HG03521 (cell line): ENCODE measurements around the gene PLEKHM3.

Experiments
- ATAC-seq: cut with Tn5 transposase; IDR thresholded peaks from one replicate; pipeline ENCODE4 v1.9.1; 2021; ENCODE audit warnings: mild to moderate bottlenecking, moderate library complexity; ENCODE audit not compliant: unreplicated experiment

PLEKHM3 gene, protein sequence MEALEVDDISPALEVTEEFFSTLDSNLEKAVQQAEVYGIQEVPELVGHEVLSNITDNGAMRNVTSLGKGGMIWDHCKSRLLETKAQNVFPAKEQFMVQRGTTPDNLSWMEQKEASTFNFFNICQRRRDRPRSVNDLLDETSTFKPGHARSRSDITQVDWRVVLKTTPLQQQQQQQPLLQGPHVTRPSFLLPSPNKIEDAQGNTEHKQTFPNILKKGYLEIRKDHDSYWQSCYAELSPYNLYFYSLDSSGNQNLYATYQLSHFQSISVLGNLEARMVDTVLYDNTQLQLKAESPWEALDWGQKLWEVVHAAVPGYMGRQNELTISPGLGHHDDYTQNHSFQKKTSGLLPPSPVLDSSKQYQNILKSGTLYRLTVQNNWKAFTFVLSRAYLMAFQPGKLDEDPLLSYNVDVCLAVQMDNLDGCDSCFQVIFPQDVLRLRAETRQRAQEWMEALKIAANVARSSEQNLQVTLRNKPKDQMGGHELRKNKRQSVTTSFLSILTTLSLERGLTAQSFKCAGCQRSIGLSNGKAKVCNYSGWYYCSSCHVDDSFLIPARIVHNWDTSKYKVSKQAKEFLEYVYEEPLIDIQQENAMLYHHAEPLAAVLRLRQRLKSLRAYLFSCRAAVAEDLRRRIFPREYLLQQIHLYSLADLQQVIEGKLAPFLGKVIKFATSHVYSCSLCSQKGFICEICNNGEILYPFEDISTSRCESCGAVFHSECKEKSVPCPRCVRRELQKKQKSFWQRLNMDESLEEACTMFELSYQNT

GRCh38 chr2:208025037-208025813 is at the start of gene PLEKHM3:
Gene PLEKHM3, minus strand, starts transcription at chr2:208025527. Its CDS starts 23,888 bp downstream, at chr2:208001639.
- peak; percentile 94 for ATAC-seq

DNA sequence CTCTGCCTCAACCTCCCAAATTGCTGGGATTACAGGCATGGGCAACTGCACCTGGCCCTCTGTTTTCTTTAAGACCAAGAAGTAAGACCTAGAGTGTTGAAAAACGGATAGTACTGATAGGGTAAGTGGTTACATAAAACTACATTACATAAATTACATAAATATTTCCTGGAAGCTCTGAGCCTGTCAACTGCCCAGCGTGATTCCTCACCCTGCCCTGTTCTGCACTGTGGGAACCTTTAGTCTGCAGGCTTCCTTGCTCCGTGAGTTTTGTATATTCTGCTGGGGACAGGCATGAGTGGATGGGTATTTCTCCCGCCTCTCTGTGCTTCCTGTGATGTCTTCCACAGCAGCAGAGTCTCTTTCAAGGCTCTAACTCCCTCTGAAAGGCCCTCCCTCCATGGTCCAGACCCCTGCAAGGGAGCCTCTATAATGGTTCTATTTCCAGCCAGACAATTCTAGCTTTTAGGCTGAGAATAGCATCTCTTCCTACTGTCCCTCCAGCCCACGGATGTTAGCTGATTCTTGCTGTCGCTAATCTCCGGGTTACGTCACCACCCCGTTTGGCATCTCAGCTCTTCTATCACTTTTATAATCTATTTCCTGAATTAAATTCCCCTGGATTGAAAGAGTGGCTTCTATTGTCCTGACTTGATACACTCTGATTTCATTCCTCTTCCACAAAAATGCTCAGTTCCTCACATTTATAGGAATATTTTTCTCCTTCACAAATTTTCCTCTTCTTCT is 49.5 kb upstream of the PLEKHM3 start:
- no peak for ATAC-seq

DNA sequence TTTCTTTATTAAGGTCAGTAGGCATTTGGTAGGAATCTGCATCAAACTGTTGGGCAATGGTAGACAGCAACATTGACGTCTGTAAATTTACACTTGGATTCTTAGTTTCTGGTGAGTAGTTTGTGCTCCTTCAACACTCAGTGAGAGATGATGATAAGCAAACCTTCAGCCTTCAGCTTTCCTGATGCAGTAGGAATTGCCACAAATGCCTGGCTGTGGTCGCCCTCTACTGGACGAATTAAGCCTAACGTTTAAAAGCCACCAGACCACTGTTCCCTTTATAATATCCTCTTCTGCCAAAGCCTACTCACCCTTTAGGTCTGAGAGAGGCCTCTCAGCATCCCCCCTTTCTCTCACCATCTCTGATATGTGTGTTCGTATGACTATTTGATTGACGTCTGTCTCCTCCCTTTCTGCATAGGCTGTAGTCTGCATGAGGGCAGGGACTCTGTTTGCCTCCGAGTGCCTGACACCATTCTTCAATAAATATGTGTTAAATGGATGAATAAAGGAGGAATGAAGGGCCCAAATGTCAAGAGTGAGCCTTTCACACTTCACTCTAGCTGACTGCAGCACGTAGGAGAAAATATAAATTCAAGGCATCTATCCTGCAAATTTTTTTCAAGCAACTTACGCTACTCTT is 47.0 kb upstream of the PLEKHM3 start:
- peak; percentile 75 for ATAC-seq

GRCh38 chr2:208069186-208069585 is 43.9 kb upstream of the PLEKHM3 start:
- no peak for ATAC-seq

GRCh38 chr2:208066016-208066415 is 40.7 kb upstream of the PLEKHM3 start:
- no peak for ATAC-seq

- no peak for ATAC-seq
Measured at GRCh38 chr2:208065476-208065875, 40.1 kb upstream of the PLEKHM3 start.

DNA sequence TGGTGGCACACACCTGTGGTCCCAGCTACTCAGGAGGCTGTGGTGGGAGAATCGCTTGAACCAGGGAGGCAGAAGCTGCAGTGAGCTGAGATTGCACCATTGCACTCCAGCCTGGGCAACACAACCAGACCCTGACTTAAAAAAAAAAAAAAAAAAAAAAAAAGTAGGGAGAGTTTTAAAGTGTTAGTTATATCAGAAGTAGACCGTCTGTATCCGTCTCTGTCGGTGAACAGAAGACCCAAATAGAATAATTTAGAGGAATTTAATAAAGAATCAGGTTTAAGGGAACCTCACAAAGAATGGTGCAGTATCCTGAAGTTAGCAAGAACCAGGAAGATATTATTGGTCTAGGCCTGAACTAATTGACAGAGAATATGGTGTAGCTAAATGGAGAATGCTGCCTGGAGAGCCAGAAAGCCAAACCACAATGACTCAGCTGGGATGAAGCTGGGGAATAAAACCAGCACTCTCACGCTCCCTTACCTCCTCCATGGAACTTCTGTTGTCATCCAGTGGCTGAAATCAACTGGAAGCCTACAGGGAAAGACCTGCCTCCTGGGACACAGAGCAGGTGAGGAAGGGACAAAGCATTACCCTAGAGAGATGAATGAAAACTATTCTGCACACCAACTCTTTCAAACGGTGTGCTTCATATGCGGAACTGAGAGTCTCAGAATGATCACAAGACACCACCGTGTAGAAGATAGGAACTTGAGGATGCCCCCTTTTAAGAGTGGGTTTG is 39.1 kb upstream of the PLEKHM3 start:
- peak; percentile 87 for ATAC-seq

GRCh38 chr2:208062961-208063360 is 37.6 kb upstream of the PLEKHM3 start:
- no peak for ATAC-seq

GRCh38 chr2:208062113-208062512 is 36.8 kb upstream of the PLEKHM3 start:
- no peak for ATAC-seq

- no peak for ATAC-seq
Measured at GRCh38 chr2:208057108-208057507, 31.8 kb upstream of the PLEKHM3 start.

DNA sequence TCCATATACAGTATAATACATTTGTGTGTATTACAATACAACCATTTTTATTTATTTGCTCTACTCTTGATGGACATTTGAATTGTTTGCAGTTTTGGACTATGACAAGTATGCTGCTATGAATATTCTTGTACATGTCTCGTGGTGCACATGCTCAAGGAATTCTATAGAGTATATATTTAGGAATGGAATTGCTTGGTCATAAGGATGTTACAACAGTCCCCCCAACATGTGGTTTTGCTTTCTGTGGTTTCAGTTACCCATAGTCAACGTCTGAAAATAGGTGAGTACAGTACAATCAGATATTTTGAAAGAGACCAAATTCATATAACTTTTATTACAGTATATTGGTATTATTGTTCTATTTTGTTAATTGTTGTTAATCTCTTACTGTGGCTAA is 24.1 kb upstream of the PLEKHM3 start:
- no peak for ATAC-seq

GRCh38 chr2:208049006-208049405 is 23.7 kb upstream of the PLEKHM3 start:
- no peak for ATAC-seq

- ATAC-seq: no peak
Measured at GRCh38 chr2:208047840-208048239, 22.5 kb upstream of the PLEKHM3 start.

- ATAC-seq: no peak
Measured at GRCh38 chr2:208046686-208047085, 21.4 kb upstream of the PLEKHM3 start.

- no peak for ATAC-seq
Measured at GRCh38 chr2:208042450-208042849, 17.1 kb upstream of the PLEKHM3 start.

GRCh38 chr2:208042041-208042440 is 16.7 kb upstream of the PLEKHM3 start:
- no peak for ATAC-seq

GRCh38 chr2:208040199-208041171 is 15.2 kb upstream of the PLEKHM3 start:
- ATAC-seq: peak; percentile 68

DNA sequence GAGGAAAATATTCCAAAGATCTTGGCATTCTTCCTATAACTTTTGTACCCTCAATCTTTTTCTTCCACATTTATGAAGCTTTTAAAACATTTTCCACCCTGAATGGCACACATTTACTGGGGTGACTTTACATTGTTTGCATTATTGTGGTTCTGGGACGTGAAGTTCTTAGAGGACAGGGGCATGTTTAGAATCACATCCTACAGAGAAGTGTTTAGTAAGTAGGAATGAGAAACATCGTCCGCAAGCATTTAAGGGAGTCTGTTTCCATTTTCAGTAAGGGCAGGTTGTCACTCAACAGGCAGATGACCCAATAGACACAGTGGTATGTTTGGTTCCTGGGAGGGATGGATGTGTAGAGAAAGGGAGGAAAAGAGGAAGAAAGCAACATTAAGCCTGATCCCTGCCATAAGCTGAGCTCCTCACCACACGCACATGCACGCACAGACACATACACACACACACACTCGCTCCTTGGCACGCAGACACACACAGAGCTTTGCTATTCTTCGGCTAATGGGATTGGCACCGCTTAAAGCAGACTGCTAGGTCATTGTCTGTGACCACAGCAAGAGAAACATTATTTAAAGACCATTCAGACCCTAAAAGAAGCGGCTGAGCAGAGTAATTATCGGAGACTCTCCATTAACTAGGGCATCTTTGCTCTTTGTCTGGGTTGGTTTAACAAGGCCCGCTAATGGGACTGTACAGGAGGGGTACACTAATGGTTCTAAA is 14.2 kb upstream of the PLEKHM3 start:
- no peak for ATAC-seq
